OCI-M2 (cell line): ENCODE measurements around the gene BMP8B.

Source experiments
- DNase-seq: peaks from one replicate; lab custom pipeline; 2025; ENCODE audit not compliant: unreplicated experiment; lab: John Stamatoyannopoulos, UW

The BMP8B gene

DNA sequence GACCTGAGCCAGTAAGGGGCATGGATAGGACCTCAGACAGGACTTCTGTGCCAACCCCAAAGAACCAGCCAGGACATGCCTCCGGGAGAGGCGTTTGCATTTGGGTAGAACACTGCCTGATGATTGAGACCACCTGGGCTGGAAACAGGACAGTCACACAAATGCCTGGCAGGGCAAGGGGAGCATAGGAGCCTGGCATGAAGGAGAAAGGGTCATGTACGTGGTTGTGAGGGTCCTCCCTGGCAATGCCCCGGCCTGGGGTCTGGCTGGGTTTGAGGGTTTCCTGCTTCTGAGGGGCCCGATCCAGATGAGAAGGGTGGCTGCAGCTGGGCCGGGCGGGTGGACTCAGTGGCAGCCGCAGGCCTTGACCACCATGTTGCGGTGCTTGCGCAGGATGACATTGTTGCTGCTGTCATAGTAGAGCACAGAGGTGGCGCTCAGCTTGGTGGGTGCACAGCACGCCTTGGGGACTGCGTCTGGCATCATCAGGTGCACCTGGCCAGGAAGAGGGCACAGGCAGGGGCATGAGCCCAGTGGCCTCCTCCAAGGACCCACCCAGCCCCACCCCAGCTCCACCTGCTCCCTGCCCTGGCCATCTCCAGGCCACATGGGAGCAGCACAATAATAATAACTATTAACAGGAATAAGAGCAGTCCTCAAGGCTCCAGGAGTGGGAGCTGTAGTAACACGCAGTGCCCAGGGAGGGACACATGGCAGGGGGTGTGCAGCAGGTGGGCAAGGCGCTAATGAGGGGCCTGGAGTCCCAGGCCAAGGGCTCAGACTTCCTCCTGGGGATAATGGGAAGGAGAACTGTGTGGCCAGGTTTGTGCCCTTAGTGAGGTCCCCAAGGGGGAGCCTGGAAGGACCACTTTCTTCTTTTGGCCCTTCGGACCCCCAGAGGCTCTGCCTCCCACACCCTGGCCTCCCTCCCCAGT, 28.3 kb downstream of the BMP8B start:
- DNase-seq, result no peak

DNA sequence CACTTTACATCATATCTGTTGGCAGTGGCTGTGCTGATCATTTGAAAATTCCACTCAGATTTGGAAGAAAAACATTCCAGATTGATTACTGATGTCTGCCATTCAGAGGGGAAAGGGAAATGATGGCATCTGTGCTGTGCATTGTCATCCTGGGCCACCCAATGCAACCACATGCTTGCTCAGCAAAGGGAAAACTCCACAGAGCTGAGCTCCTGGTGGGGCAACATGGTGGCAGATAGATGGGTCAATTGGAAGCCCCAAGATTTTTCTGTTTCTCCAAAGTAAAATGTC, 29.3 kb downstream of the BMP8B start:
- no peak for DNase-seq

DNA sequence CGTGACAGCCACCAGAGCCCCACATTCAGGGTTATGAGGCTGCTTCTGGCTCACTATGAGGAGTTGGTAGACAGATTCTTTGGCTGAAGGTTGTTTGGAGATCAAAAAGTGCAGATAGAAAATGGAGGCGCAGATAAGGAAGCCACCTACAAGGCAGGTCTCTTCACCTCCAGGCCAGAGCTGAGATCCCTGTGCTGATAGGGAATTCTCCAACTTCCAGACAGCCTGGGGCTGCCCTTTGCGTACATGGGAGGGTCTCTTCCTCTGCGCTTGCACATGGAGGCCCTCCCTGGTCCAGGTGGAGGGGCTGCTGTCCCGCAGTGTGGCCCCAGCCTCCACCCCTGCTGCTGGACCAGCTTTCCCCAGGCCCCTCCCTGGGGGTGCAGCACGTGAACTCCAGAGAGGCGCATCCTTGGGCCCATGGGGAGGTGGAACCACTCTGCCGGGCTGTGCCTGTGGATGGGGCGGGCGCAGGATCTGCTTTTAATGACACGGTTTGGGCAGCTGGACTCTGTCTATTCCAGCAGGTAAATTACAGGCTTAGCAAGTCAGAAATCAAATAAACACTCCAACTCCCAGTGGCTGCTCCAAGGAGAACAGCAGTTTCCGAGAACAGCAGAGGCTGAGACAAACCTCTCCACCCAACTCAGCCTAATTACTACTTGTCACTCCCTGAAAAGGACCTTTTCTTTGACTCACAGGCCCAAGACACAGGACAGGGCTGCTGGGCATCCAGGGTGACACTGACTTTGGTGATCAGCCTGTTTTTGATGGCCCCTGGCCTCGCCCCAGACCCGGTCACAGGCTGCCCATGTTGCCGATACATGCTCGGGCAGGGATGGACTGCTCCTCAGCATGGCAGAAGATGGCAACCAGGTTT, 29.9 kb downstream of the BMP8B start:
- no peak for DNase-seq

DNA sequence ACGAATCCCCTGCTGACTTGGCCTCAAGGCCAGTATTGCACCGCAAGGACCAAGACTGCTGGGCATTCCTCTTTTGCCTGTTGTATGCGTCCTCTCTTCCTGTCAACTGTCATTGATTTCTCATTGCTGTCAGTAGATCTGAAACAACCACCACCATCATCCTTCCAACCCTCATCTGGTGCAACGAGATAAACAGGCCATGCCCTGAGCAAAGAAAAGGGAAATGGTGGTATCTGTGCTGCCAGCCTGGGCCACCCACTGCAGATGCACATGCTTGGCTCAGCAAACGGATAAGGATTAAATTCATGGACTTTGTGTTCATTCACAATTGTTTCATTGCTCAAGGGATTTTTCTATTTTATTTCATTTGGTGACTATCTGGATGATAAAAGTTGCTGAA, 31.2 kb downstream of the BMP8B start:
- peak; percentile 68 for DNase-seq

DNA sequence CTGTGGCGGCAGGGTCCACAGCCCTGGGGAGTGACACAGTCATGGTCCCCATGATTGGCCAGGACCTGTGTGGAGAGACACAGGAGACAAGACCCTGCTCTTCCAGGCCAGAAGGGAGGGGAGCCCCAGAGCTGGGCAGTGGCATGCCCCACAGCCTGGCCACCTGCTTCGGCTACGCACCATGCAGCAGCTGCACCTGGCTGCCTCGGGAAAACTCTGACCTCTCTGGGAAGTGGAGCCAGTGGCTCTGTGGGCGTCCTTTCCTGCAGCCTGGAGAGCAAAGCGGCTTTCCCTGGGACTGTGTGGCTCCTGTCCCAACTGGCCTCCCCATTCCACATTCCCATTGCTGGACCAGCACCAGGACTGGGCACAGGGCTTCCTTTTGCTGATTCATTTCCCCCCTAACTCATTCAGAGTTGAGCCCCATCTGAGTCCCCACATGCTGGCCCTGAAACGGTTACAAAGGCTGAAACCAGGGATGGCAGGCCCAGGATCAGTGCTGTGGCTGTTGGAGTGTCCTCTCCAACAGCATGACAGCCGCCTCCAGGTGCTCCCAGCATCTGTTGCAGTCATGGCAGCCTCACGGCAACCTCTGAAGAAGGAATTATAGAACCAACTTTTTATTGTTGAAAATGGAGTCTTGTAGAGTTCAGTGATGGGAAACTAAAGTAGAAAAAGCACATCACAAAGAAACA, 32.6 kb downstream of the BMP8B start:
- DNase-seq, result no peak

DNA sequence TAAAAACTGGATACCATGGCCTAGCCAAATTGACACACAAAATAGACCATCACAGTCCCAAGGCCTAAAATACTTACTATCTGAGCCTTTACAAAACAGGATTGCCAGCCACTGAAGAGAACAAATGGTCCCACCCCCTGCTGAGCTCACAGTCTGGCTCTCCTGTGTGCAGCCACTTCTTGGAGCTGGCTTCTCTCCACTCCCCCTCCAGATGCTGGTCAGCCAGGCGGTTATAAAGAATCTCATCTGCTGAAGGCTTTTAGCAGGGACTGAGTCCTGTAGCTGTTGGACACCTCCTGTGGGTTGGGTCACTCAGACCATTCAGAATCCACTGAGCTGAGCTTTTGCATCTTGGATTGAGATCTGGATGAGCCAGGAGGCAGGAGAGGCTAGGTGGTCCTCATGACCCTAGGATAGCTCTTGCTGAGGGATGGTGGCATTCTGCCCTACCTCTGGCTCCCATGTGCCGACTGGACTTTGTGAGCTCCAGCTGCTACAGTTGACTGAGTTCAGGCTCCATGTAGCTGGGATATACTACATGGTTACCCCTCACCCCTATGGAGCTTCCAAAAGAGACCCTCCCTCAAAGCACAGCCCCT, 33.7 kb downstream of the BMP8B start:
- no peak for DNase-seq

DNA sequence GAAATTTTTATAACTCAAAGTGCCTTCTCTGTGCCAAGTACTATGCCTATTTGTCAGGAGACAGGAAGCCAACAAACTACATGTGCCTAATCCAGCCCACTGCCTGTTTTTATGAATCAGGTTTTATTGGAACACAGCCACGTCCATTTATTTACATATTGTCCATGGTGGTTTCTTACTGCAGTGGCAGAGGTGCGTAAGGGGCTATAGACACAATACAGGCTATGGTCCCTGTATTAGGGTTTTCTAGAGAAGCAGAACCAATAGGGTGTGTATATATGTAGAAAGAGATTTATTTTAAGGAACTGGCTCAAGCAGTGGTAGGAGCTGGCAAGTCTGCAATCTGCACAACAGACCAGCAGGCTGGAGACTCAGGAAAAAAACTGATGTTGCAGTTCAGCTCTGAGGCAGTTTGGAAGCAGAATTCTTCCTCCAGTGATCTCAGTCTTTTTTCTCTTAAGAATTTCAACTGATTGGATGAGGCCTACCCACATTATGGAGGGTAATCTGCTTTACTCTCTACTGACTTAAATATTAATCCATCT, 34.6 kb downstream of the BMP8B start:
- no peak for DNase-seq

DNA sequence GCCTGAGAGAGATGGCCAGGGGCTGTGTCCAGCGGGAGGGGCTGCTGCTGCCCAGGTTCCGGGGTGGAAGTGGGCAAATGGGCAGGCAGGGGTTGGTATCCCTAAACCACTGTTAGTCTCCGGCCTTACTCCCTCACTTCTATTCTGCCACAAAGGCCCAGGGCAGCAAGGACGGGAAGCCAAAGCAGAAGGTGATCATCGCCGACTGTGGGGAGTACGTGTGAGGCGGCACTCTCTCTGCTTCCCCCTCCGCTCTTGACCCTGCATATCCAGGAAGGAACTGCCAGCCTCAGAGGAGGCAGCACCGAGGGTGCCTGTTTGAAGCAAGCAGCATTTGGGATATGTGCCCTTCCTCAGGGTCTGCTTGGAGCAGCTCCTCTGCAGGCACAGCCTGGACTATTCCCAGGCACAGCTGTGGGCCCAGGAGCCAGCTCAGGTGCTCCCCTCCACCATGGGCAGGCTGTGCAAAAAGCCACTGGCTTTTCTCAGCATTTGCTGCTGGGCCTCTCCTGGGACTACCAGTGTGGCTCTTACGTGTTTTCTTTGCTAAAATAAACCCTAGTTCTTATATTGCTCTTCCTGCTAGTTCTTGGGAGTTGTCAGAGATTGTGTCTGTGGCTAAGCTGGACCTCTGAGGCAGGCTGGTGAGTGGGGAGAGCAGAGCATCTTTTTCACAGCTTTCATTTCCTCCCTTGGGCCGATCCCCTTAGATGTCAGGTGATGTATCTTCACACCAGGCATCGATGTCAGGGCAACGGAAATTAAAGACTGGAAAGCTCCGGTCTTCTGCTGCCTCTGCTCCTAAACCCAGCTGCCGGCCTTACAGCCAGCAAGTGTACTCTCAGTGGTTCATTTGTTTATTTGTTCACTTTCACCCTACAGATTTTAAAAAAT, 35.3 kb downstream of the BMP8B start:
- no peak for DNase-seq

DNA sequence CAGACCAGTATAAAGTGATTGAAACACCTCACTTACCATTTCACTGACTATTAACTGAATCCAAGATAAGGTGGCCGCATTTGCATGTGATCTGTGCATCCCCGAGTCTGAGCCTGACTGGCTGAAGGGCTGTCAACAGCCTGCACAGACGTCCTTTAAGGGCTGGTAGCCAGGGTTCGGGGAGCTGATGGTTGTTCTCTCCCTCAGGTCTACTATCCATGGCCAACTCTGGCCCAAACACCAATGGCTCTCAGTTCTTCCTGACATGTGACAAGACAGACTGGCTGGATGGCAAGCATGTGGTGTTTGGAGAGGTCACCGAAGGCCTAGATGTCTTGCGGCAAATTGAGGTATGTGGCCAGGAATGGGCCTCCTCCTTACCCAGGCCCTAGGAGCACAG, 36.0 kb downstream of the BMP8B start:
- DNase-seq, result no peak

DNA sequence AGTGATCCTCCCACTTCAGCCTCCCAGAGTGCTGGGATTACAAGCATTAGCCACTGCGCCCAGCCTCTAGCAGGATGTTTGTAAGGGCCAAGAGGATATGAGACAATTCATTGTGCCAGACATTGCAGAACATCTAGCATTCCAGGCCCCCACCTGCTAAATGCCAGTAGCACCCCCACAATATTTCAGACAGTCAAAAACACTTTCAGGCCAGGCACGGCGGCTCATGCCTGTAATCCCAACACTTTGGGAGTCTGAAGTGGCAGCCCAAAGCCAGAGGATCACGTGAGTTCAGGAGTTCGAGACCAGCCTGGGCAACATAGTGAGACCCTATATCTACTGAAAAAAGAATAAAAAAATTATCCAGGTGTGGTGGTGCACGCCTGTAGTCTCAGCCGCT, 37.1 kb downstream of the BMP8B start:
- DNase-seq, result no peak

DNA sequence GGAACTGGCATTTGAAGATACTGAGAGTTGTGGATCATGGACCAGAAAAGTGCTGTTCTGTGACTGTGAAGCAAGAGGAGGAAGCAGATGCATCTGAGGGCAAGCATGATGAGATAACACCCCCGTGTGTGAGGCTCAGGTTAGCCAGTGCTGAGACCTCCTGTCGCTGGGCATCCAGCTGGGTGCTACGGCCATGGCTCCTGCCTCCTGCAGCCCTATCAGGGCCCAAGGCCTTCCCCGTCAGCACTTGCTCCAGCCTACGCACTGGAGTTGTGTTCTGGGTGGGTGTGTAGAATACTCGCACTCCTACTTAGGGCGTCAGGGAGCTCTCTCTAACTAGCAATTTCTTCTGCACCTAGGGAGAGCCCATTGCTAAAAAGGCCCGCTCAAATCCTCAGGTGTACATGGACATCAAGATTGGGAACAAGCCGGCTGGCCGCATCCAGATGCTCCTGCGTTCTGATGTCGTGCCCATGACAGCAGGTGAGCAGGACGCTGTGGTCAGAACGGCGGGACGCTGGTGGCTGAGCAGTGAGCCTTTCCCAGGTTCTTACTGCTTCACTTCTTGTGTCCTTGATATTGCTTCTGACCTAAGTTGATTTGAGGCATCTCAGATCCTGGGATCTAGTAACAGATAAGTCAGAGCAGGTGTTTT, 43.5 kb downstream of the BMP8B start:
- DNase-seq, result no peak

DNA sequence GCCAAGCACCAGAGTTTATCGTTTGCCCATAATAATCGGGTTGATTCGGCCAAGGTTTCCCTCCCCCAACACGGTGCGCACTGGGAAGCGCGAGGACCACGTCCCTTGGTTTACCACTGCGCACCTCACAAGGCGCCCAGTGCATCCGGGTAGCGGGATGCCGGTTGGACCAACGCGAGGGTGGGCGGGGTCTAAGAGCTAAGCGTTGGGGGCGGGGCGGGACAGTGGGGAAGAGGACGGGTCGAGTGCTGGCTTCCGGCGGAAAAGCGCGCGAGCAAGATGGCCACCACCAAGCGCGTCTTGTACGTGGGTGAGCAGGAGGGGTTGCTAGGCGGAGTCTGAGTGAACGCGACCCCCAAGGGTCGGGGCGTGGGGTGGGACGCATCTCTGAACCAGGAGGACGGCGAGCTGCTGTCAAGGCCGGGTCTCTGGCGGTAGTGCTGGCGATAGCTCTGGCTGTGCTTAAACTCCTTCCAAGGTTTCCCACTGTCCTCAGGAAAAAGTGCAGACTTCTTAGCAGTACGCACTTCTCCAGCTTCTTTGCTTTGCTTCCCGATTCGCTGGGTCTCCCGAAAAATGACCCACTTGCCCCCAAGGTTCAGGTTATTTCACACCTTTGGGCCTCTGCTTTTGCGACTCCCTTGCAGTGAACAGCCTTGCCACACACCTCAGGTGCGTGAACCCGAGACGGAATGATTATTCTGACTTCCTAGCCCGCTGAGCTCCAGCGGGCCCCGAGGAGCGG, 49.9 kb downstream of the BMP8B start, which contains the start of gene PPIE:
Gene PPIE (plus strand): TSS at position 261 of the 745 bp plus-strand sequence. CDS start 19 bp downstream, at position 280.
- DNase-seq, result peak; percentile 15

DNA sequence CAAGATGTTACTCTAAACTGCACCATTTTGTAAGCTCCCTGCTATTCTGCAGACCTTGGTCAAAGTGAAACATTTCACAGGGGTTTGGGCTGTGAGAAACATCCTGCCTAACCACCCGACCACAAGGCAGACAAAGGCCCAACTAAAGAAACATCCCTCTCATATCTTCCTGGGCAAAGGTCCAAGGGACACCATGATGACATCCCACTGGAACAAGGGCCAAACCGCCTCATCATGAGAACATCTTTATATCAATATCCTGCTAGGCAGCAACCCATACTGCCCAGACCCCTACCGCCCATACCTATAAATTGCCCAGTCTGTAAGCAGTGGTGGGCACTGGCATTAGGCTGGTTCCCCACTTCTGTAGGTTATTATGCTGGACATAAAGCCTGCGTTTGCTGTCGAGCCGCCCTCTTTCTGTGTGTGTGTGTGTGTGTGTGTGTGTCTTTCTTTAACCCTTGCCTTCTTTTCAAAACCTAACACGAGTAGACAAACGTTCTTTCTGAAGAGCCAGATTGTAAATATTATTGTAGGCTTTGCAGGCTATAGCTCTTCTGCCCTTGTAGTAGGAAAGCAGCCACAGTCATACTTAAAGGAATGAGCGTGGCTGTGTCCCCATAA, 51.0 kb downstream of the BMP8B start:
- no peak for DNase-seq

DNA sequence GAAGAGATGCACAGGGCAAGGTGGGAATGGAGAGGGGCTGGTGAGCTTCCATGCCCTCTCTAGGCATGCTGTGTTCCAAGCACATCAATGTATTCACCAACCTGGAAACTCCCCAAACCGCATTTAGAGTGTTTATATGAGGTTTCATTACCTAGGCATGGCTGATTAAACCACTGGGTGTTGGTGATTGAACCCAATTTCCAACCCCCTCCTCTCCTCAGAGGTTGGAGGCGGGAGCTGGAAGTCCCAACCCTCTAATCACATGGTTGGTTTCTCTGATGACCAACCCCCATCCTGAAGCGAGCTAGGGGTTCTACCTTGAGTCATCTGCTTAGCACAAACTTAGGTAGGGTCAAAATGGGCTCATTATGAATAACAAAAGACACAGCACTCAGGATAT, 52.9 kb downstream of the BMP8B start:
- DNase-seq, result no peak

DNA sequence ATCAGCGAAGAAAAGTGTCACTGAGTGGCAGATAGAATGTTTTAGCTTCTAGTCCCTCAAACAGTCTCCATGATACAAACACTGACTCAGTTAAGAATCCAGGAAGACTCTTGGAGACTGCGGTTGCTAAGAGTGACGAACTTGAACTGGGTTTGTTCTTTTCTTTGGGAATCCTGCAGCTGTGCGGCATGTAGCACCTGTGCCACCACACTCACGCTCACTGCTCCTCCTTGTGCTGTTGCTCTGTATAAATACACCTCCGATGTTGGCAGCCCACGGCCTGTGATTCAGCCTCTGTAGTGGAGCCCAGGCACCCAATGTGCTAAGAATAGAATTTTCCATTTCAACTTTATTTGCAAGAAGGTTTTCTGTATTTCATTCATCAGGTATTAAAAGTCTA, 55.5 kb downstream of the BMP8B start:
- DNase-seq, result no peak

DNA sequence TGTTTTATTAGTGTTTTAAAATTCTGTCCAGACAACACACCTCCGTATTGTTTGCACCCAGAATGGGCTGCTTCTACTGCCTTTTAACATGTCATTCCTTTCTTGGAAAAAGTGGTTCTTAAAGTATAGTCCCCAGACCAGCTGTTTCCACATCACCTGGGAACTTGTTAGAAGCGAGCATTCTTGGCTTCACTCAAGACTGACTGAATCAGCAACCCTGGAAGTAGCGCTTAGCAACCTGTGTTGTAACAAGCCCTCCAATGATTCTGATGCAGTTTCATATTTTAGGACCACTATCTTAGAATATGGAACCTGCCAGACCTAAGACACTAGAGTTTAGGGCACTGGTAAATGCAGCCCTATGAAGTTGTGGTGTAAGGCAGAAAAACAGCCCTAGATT, 55.9 kb downstream of the BMP8B start:
- DNase-seq, result no peak

DNA sequence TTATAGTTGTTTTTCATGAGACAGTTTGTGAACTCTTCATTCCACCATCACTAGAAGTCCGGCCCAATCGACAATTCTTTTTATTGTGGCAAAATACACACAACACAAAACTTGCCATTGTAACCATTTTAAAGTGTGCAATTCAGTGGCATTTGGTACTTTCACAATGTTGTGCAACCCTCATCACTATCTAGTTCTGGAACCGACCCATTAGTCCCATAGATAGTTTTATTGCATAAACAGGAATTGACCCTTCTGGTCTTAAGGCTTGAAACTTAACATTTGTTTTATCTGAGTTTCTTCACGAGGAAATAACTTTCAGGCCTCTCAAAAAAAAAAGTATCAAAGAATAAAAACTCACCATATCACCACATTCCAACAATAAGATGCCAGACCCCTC, 58.8 kb downstream of the BMP8B start:
- no peak for DNase-seq

DNA sequence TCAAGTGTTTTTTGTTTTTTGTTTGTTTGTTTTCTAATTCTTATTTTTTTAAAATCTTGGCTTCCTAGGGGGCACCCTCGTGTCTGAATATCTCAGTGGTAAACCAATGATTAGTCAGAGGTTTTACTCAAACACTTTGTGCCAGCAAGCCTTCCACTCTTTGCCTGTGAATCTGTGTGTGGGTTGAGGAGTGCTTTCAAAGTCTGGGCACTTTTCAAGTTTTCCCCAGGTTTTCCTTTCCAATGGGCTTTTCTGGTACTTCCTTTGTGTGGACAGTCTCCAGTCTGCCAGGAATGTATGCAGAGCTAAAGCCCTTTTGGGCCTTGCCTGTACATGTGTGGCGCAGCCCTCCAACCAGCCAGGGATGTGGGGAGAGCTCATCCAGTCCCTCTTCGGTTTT, 59.6 kb downstream of the BMP8B start:
- DNase-seq, result no peak
